Ishikawa (cell line): ENCODE data around the gene ACVR2A.
A peak's percentile ranks its signal among the peaks of the same experiment; 100 is the strongest.

ENCODE experiments used
- CEBPB ChIP-seq: IDR thresholded peaks from 2 replicates; pipeline ENCODE4 v1.6.1; 2012
- CREB1 ChIP-seq: IDR thresholded peaks from 2 replicates; pipeline ENCODE4 v1.6.1; 2012; ENCODE audit warnings: low read depth
- EGR1 ChIP-seq: IDR thresholded peaks from 2 replicates; pipeline ENCODE4 v1.6.1; 2012
- EP300 ChIP-seq: IDR thresholded peaks from 2 replicates; pipeline ENCODE4 v1.6.1; 2012; ENCODE audit warnings: borderline replicate concordance
- FOXM1 ChIP-seq: IDR thresholded peaks from 2 replicates; pipeline ENCODE4 v1.6.1; 2012; ENCODE audit warnings: low read depth, borderline replicate concordance
- NFIC ChIP-seq: IDR thresholded peaks from 2 replicates; pipeline ENCODE4 v1.6.1; 2012
- RAD21 ChIP-seq: IDR thresholded peaks from 2 replicates; pipeline ENCODE4 v1.6.1; 2012; ENCODE audit warnings: low read depth
- REST ChIP-seq: IDR thresholded peaks from 2 replicates; pipeline ENCODE4 v1.6.1; 2012; ENCODE audit warnings: low read depth, mild to moderate bottlenecking
- TAF1 ChIP-seq: IDR thresholded peaks from 2 replicates; pipeline ENCODE4 v1.6.1; 2012; ENCODE audit warnings: low read depth, mild to moderate bottlenecking
- TCF12 ChIP-seq: IDR thresholded peaks from 2 replicates; pipeline ENCODE4 v1.6.1; 2012; ENCODE audit warnings: low read depth
- TEAD4 ChIP-seq: IDR thresholded peaks from 2 replicates; pipeline ENCODE4 v1.6.1; 2012
- USF1 ChIP-seq: IDR thresholded peaks from 2 replicates; pipeline ENCODE4 v1.6.1; 2012
- YY1 ChIP-seq: IDR thresholded peaks from 2 replicates; pipeline ENCODE4 v1.6.1; 2012; ENCODE audit warnings: low read depth
- ZBTB7A ChIP-seq: IDR thresholded peaks from 2 replicates; pipeline ENCODE4 v1.6.1; 2012; ENCODE audit warnings: low read depth
- TF ChIP-seq, protein P1 (sequence below): IDR thresholded peaks from 2 replicates; pipeline ENCODE4 v1.6.1; 2012

The ACVR2A gene

DNA sequence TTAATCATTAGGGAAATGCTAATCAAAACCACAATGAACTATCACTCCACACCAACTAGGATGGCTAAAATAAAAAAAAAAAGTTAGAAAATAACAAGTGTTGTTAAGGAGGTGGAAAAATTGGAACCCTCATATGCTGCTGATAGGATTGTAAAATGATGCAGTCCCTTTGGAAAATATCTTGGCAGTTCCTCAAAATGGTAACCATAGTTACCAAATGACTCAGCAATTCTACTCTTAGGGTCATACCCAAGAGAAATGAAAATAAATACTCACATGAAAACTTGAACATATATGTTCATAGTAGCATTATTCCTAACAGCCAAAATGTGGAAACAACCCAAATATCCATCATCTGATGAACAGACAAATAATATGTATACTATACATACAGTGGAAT lies 15.7 kb upstream of the ACVR2A start:
- TF ChIP-seq FOXM1 (no peak), REST (no peak)

DNA sequence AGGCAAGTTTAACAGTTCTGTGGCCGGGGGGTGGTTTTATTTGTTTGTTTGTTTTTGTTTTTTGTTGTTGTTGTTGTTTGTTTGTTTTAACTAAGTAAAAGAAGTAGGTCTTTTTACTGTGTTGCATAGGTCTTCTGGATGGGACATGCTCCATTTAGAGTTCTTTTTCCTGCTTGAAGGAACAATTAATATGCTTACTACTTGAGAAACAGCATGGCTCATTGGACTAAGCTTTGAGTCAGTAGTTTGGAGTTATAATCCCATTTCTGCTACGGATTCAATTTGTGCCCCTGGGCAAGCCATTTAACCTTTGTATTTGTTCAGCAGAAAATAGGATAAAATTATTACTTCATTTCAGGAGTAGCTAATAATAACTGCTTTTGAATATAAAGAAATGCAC lies 8.7 kb upstream of the ACVR2A start:
- TF ChIP-seq USF1 (no peak), TEAD4 (no peak), EP300 (no peak), ZBTB7A (no peak), FOXM1 (no peak), RAD21 (no peak), REST (no peak), TCF12 (no peak), CREB1 (no peak), YY1 (no peak), CEBPB (no peak), NFIC (no peak), EGR1 (no peak), TAF1 (no peak)
- TF ChIP-seq, protein P1, sequence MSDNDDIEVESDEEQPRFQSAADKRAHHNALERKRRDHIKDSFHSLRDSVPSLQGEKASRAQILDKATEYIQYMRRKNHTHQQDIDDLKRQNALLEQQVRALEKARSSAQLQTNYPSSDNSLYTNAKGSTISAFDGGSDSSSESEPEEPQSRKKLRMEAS: no peak

- TF ChIP-seq YY1 (no peak), USF1 (no peak), TAF1 (no peak), NFIC (no peak), CREB1 (no peak)
- TF ChIP-seq, protein P1: no peak; the same call in 1 of the 2 replicates
Observed at GRCh38 chr2:147843391-147843863, 1.4 kb upstream of the ACVR2A start.

DNA sequence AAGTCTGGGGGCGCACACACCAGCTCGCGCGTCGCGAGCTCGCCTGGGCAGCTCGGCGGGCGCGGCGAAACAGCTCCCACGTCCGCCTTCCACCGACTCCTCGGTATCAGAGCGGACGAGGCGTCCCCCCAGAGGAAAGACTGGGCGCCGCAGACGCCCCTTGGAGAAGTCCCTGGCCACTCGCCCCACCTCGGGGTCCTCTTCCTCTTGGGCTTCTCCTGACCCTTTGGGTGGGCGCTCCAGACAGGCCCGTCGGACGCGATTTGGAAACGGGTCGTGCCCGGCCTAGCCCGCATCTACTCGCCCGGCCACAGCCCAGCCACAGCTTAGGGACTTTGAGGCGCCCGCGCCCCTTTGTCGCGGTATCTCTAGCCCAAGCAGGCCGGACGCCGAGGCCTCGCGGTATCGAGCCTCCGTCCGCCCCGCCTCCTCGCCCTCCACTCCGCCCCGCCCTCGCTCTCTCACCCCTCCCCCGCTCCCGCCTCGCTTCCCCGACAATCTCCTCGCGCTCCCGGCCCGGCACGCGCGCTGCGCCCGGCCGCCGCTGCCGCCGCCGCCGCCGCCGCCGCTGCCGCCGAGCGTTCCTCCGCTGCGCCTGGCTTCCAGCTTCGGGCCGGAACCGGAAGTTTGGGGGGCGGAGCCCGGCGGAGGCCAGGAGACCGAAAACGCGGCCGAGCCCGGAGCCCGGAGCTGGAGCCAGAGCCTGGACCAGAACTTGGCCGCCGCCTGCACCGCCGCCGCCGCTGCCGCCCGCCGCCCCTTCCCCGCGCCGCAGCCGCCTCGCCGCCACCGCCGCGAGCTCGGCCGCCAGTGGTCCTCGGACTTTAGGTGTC lies 749 bp upstream of the ACVR2A start:
- TF ChIP-seq TAF1: peak; percentile 45
- TF ChIP-seq USF1: no peak
- TF ChIP-seq NFIC: no peak
- TF ChIP-seq REST: no peak
- TF ChIP-seq, protein P1: peak; percentile 33; the same call in 1 of the 2 replicates
- TF ChIP-seq EGR1: no peak
- TF ChIP-seq ZBTB7A: peak; percentile 56
- no peak; the same call in 1 of the 2 replicates for TF ChIP-seq EP300
- TF ChIP-seq FOXM1: no peak
- no peak for TF ChIP-seq CEBPB
